ENCODE data around the gene SRR.

Gene SRR

DNA sequence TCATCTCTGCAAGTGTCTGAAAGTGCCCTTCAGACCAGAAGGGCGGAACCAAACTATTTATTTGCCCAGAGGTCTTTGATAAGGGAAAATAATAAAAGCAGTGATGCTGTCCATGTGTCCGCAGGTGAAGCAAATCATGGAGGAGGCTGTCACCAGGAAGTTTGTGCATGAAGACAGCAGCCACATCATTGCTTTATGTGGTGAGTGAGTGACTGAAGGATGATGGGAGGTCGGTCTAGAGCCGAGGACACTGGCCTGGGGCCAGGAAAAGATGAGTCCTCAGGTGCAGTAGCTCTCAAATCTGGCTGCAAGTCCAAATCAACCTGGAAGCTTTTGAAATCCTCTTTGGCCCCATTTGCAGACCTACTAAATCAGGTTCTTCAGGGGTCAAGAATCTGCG lies 39.7 kb downstream of the SRR start:
- DNase-seq (ENCODE audit: low read depth), result no peak

GRCh38 chr17:2344528-2344927 lies 40.8 kb downstream of the SRR start:
- DNase-seq (ENCODE audit: low read depth), result no peak

- DNase-seq (ENCODE audit: low read depth), result no peak
These were observed 42.7 kb downstream of the SRR start for GRCh38 chr17:2346475-2346874.

DNA sequence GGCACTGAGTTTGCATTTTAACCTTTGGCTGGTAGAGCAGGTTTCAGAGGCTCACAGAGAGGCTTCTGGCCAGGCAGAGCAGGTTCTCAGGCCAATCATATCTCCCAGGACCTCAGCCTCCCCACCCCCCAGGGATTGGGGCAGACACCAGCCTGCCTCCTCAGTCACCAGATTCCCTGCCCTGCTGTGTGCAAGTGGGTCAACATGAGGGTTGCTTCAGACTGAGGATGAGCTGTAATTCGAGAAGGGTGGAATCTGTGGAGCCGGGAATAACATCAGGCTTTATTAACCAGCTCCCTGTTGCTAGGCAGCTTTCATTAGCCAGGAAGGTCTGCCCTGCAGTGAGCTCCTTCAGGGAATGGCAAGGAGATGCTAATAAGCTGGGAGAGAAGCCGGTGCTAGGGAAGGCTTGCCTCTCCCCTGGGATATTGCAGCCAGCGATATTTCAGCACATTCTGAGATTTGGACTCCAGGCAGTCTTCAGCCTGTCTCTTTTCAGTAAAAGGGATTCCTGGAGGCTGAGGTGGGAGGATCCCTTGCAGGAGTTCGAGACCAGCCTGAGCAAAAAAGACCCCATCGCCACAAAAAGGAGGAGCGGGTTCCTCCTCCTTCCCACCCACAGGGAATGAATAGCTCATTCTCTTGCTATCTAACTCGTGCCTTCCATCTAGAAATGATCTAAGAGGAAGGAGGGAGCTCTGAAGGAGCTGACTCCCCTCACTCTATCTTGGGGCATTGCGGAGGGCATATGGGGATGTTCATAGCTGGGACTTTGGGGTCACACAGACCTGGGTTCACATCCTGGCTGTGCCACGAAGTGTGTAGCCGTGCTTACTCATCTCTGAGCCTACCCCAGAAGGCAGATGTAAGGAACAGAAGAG lies 44.3 kb downstream of the SRR start:
- DNase-seq (ENCODE audit: low read depth), result peak; percentile 59

- no peak for DNase-seq (ENCODE audit: low read depth)
These were observed 47.5 kb downstream of the SRR start for GRCh38 chr17:2351269-2351668.

GRCh38 chr17:2354311-2354710 lies 50.6 kb downstream of the SRR start:
- no peak for DNase-seq (ENCODE audit: low read depth)

- no peak for DNase-seq (ENCODE audit: low read depth)
These were observed 53.5 kb downstream of the SRR start for GRCh38 chr17:2357237-2357636.

- DNase-seq (ENCODE audit: low read depth), result no peak
These were observed 54.2 kb downstream of the SRR start for GRCh38 chr17:2357931-2358434.

DNA sequence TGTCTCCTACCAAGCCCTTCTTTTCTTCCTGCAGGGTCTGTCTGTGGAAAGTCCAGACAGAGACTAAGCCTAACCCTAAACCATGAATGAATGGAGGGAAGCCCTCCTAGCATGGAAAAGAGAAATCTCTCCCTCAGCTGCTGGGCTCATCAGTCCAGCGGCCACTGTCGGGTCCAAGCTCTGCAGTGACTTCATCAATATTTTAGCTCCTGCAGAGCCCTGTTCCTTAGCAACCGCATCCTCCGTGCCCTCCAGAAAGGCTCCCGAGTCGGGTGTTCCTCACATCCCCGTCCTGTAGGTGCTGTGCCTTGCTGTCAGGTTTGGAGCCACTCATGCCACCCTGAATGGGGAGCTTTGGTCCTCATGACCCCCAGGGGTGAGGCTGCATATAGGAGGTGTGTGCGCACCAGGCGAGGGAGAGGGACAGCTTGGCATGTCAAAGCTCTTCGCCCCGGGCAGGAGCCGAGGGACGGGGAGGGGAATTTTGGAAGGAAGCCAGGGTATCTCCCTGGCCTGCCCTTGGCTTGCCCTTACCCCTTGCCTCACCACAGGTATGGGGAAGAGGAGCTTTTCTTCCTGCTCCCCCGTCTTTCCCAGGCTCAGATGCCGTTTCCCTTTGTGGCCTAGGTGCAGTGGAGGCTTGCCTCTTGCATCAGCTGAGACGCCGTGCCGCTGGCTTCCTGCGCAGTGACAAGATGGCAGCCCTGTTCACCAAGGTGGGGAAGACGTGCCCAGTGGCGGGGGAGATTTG lies 57.4 kb downstream of the SRR start:
- no peak for DNase-seq (ENCODE audit: low read depth)

GRCh38 chr17:2362016-2362415 lies 58.3 kb downstream of the SRR start:
- no peak for DNase-seq (ENCODE audit: low read depth)

DNA sequence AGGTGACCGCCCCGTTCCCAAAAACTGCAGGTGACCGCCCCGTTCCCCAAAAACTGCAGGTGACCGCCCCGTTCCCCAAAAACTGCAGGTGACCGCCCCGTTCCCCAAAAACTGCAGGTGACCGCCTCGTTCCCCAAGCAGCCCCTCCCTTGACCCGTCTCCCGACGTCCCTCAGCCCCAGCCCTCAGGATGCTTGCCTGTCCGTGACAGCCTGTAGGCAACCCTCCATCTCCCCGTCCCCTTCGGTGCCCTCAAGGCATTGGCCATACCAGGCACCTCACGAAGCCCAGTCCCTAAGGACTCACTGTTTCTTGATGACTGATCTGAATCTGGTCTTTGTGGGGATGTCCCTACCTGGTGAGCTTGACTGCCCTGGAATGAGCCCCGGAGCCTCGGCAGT lies 58.7 kb downstream of the SRR start:
- DNase-seq (ENCODE audit: low read depth), result no peak

- no peak for DNase-seq (ENCODE audit: low read depth)
These were observed 59.1 kb downstream of the SRR start for GRCh38 chr17:2362881-2363280.

DNA sequence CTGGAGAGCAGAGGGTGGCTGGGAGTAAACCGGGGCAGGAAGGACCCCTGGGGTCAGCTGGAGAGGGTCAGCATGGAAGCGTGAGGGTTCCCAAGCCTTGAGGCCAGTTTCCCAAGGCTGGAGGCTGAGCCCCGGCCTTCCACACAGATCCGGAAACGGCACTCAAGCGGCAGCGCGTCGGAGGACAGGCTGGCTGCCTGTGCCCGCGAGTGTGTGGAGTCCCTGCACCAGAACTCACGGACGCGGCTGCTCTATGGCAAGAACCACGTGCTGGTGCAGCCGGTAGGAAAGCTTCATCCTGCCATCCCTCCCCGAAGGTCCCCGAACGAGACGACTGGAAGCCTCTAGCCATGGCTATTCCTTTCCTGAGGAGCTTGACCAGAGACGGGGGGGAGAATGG lies 59.6 kb downstream of the SRR start:
- no peak for DNase-seq (ENCODE audit: low read depth)

- no peak for DNase-seq (ENCODE audit: low read depth)
These were observed 60.4 kb downstream of the SRR start for GRCh38 chr17:2363851-2364762.

DNA sequence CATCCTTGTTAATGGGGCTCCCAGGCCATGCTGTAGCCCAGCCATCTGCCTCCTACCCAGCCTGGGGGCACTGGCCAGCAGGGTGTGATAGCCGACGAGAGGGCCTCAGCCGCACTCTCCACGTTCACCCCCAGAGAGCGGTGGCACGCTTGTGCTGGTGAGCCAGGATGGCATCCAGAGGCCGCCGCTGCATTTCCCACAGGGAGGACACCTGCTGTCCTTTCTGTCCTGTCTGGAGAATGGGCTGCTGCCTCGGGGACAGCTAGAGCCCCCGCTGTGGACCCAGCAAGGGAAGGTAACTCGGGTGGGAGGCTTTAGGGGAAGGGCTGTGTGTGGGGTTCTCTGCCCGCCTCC lies 61.0 kb downstream of the SRR start:
- no peak for DNase-seq (ENCODE audit: low read depth)

GRCh38 chr17:2365132-2365531 lies 61.4 kb downstream of the SRR start:
- no peak for DNase-seq (ENCODE audit: low read depth)

DNA sequence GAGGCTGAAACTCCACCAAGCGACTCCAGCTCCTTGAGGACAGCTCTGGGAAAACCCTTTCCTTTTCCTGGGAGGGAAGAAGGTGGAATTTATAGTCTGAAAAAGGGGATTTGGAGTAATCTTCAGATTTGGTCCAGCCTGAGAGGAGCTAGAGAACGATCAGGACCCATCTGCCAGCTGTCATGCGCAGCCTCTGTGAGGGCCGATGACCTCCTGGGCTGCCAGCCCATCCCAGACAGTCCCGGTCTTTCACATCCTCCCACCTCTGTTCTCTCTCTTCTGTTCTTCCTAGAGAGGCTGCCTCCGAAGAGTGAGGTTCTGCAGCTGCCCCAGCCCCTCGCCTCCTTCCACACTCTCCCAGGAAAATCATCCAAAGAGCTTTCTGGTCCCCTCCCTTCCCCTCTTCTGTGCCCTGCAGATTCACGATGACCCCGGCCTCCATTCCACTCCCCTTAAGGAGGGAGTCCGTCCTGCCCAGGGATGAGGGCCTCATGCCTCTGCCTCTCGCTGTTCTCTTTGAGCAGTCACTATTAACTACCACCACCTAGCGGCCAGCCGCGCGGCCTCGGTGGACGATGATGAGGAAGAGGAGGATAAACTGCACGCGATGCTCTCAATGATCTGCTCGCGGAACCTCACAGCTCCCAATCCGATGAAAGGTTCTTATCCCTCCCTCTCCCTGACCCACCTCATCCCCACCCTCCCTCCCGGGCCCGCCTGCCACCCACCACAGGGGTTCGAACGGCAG lies 63.2 kb downstream of the SRR start:
- DNase-seq (ENCODE audit: low read depth), result no peak

GRCh38 chr17:2368359-2368758 lies 64.6 kb downstream of the SRR start:
- no peak for DNase-seq (ENCODE audit: low read depth)

DNA sequence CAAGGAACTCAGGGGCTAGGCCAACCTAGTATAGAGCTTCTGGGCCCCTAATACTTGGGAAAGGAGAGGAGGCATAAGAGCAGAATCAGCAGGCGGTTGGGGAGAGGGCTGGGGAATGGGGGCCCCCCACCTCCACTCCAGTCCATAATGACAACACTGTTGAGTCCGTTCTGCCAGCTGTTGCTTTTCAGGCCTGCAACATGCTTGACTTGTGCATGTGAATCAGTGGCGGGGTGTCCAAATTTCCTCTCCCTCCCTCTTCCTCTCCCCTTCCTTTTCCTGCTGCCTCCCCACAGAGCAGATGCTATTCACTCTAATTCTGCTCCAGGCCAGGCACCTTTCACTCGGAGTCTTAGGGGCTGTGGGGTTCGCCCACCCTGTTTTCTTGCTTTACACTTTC lies 65.3 kb downstream of the SRR start:
- DNase-seq (ENCODE audit: low read depth), result no peak

GRCh38 chr17:2369551-2370210 lies 65.9 kb downstream of the SRR start:
- no peak for DNase-seq (ENCODE audit: low read depth)

GRCh38 chr17:2370211-2370589 lies 66.5 kb downstream of the SRR start:
- DNase-seq (ENCODE audit: low read depth), result no peak
